Psoas muscle (tissue), 8 donors: ENCODE results near the gene TIMP2. TPM values are rescaled to one million over a fixed set of nuclear protein-coding genes. Genes with fewer than 3 reads are reported as not detected.

Experiments used
- ATAC-seq, 4 donors: fragments of 200-7000 bp; cut with Tn5 transposase; one replicate each; pipeline ENCODE4 v1.9.1; 2020; ENCODE audit warnings: moderate library complexity in 3 of 4, mild to moderate bottlenecking in 2 of 4
- DNase-seq, 2 donors: peaks; one replicate each; pipeline ENCODE4 v3.0.0-alpha.2; 2020
- H3K27ac ChIP-seq: fragments of 200-600 bp; one replicate; pipeline ENCODE4 v1.8.0; 2022
- H3K27me3 ChIP-seq, 3 donors: fragments of 200-600 bp in 1 of 3; one replicate each; pipeline versions ENCODE4 v1.6.1 to v1.8.0; 2013 to 2022; ENCODE audit warnings: low read length in 2 of 3, mild to moderate bottlenecking in 2 of 3, moderate library complexity in 1 of 3; ENCODE audit not compliant: insufficient read depth in 3 of 3
- H3K36me3 ChIP-seq, 2 donors: fragments of 200-600 bp in 1 of 2; one replicate each; pipeline versions ENCODE4 v1.6.1 to v1.8.0; 2013 to 2022; ENCODE audit warnings: low read depth in 1 of 2, mild to moderate bottlenecking in 1 of 2, moderate library complexity in 1 of 2; ENCODE audit not compliant: insufficient read depth in 1 of 2
- H3K4me1 ChIP-seq: fragments of 200-600 bp; one replicate; pipeline ENCODE4 v1.8.0; 2022
- H3K4me3 ChIP-seq: fragments of 200-600 bp; one replicate; pipeline ENCODE4 v1.8.0; 2022; ENCODE audit warnings: mild to moderate bottlenecking
- H3K9me3 ChIP-seq: fragments of 200-600 bp; one replicate; pipeline ENCODE4 v1.8.0; 2022
- CTCF ChIP-seq: fragments of 200-600 bp; IDR thresholded peaks from one replicate; pipeline ENCODE4 v1.8.0; 2022; ENCODE audit warnings: antibody characterized with exemption
- WGBS, 3 donors: extraction: QIAGEN DNeasy Blood & Tissue Kit; methylation state at CpG; one replicate each; pipeline versions ENCODE4 v1.1.6 to v1.1.7; 2013; 5-methylcytosine and 5-hydroxymethylcytosine counted together
- intact Hi-C, 2 donors: fragments of 100-400 bp; cut with DNase I; formaldehyde crosslinking; loops; one replicate each; pipeline versions ENCODE4 v1.11.0 to v1.14.2; 2022
- polyA plus RNA-seq, 3 donors: library from polyadenylated mRNA; stranded (reverse); fragments of 200-250 nt; gene quantifications; one replicate each; pipeline ENCODE4 v1.2.3, GENCODE V29; 2013
- total RNA-seq, 4 donors: library from RNA; stranded (reverse); fragmentation: NEBNext Ultra II Directional in 2 of 4; extraction: Animal tissue kit (Norgen Biotek cat#: 25700) in 2 of 4; gene quantifications; one replicate each; pipeline versions ENCODE4 v1.2.1 to v1.2.4, GENCODE V29; 2021 to 2023
- donor health status: healthy with polysubstance abuse.
- donor health status: DM: no; HTN: no; CAD: no; lungs with moderate emphysema.
- donor health status: Bipolar disorder and iron deficiency.
- donor health status: healthy.
- donor health status: DM: yes; HTN: yes; CAD: no.
- donor health status: DM: no; HTN: no; CAD: no.
- donor health status: DM: no; HTN: no; CAD: no.
- donor health status: DM: yes; HTN: yes; CAD: no.

TIMP2 gene
- total and polyA plus RNA-seq, 7 donors = 10.3 to 53.6 (median 18.5) TPM

GRCh38 chr17:78826421-78826820, 98.8 kb downstream of the TIMP2 start:
- intact Hi-C loops = no loop called here
- ATAC-seq (no peak), DNase-seq (no peak)
- TF ChIP-seq CTCF = no peak
- no peaks in the 10 kb centered on the region for H3K27me3 ChIP-seq
- H3K27ac ChIP-seq = no peak overlapping the region
- no peaks in the 10 kb centered on the region for H3K4me1 ChIP-seq
- no peak overlapping the region for H3K4me3 ChIP-seq
- peaks cover 3 to 99% of the 10 kb centered on the region in 2 donors for H3K36me3 ChIP-seq
- no peaks in the 10 kb centered on the region for H3K9me3 ChIP-seq
- WGBS, 3 donors = 83 to 88% (median 84%) methylated on average over 5 of the region's 5 CpGs

- intact Hi-C loops = no loop called here
- WGBS, 3 donors = 93 to 98% (median 95%) methylated on average over 6 of the region's 6 CpGs
- H3K27ac ChIP-seq = no peak overlapping the region
- peaks cover 3 to 99% of the 10 kb centered on the region in 2 donors for H3K36me3 ChIP-seq
- DNase-seq = peak in 1 of 2 donors; percentile 38
- no peaks in the 10 kb centered on the region for H3K4me1 ChIP-seq
- no peak for ATAC-seq
- no peak for TF ChIP-seq CTCF
- H3K27me3 ChIP-seq = no peaks in the 10 kb centered on the region
- H3K4me3 ChIP-seq = no peak overlapping the region
- no peaks in the 10 kb centered on the region for H3K9me3 ChIP-seq
Measured at GRCh38 chr17:78825696-78826095, 99.5 kb downstream of the TIMP2 start.

GRCh38 chr17:78824240-78824639, 100.9 kb downstream of the TIMP2 start:
- intact Hi-C loops = no loop called here
- H3K9me3 ChIP-seq = no peaks in the 10 kb centered on the region
- H3K4me1 ChIP-seq = no peaks in the 10 kb centered on the region
- no peak for TF ChIP-seq CTCF
- H3K4me3 ChIP-seq = no peak overlapping the region
- no peak for ATAC-seq
- no peaks in the 10 kb centered on the region for H3K27me3 ChIP-seq
- H3K27ac ChIP-seq = no peak overlapping the region
- WGBS, 3 donors = 77 to 90% (median 85%) methylated on average over 7 of the region's 7 CpGs
- DNase-seq = no peak
- peaks cover 1 to 99% of the 10 kb centered on the region in 2 donors for H3K36me3 ChIP-seq

GRCh38 chr17:78823282-78824046, 101.7 kb downstream of the TIMP2 start:
- no peak overlapping the region for H3K4me3 ChIP-seq
- intact Hi-C loops = no loop called here
- H3K9me3 ChIP-seq = no peaks in the 10 kb centered on the region
- TF ChIP-seq CTCF = no peak
- WGBS, 3 donors = 88 to 95% (median 90%) methylated on average over 14 of the region's 14 CpGs
- ATAC-seq = no peak
- peaks cover under 1 to 99% of the 10 kb centered on the region in 2 donors for H3K36me3 ChIP-seq
- no peaks in the 10 kb centered on the region for H3K4me1 ChIP-seq
- no peaks in the 10 kb centered on the region for H3K27me3 ChIP-seq
- H3K27ac ChIP-seq = no peak overlapping the region
- peak in 1 of 2 donors; percentile 15 for DNase-seq

GRCh38 chr17:78822552-78822951, 102.6 kb downstream of the TIMP2 start:
- Histone ChIP-seq H3K27me3 (no peaks in the 10 kb centered on the region), H3K9me3 (no peaks in the 10 kb centered on the region), H3K4me3 (no peak overlapping the region), H3K4me1 (no peaks in the 10 kb centered on the region), H3K36me3 (peaks cover 5 to 99% of the 10 kb centered on the region in 2 donors), H3K27ac (no peak overlapping the region)
- ATAC-seq (no peak), DNase-seq (peak in 1 of 2 donors; percentile 51)
- 92 to 97% (median 93%) methylated on average over 14 of the region's 14 CpGs for WGBS, 3 donors
- TF ChIP-seq CTCF = no peak
- intact Hi-C loops = no loop called here
